Stimulated activated CD4-positive, alpha-beta T cell treated with anti-CD3 and anti-CD28 coated beads, Interleukin-12 subunit alpha, Interleukin-12 subunit beta, amount 100 ng/mL, for 24 hours (primary cell): ENCODE data around the gene CCL19.
A peak's percentile ranks its signal among the peaks of the same experiment; 100 is the strongest.
"Not testable (repeated sequence)": the region's sequence is repeated elsewhere in the genome, so short reads cannot be mapped to it uniquely, and the experiment has no call there.

ENCODE experiments used
- DNase-seq, 2 experiments: peaks; one replicate each; pipeline ENCODE4 v3.0.0-alpha.2; 2020; ENCODE audit warnings: low read depth in 2 of 2

Gene CCL19

DNA sequence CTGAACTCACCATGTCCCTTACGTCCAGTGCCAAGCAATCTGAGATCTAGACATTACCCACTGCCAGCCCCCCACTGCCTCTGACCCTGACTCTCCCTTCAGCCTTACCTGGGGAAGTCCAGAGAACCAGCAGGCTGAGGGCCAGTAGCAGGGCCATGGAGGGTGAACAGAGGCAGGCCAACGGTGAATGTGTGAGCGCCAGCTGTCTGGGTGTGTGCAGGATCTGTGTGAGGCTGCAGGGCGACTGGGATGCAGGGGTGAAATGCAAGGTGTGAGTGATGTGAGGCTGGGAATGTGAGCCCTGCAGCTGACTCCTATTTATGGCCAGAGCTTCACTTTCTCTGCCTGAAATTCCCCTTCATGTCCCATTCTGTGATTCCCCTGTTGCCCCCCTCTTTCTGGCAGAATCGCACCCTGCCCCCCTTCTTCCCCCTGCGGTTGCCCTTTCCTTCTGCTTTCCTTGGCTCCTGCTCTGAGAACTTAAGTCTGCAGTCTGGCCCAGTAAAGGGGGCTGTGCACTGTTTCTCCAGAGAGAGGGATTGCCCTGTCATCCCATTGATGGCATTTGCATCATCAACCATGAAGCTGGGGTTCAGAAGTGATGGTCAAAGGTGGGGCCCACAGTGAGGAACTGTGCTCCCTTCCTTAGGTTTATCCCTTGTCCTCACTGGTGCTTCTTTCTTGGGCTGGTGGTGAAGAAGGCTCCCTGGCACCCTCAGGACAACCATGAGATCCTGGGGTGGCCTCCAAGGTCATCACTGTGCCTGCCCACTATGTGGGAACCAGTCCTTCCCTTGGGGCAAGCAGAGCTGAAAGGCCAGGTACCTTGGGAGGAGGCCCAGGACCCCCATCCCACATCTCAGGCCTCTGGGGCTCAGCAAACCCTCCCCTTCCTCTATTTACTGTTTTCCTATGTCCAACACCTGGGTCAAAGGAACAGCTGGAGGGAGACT is at the start of gene CCL19:
CCL19 (minus strand) TSS at position 294 of the 953 bp plus-strand sequence; CDS start at position 157, 137 bp downstream.
- no peak for DNase-seq

DNA sequence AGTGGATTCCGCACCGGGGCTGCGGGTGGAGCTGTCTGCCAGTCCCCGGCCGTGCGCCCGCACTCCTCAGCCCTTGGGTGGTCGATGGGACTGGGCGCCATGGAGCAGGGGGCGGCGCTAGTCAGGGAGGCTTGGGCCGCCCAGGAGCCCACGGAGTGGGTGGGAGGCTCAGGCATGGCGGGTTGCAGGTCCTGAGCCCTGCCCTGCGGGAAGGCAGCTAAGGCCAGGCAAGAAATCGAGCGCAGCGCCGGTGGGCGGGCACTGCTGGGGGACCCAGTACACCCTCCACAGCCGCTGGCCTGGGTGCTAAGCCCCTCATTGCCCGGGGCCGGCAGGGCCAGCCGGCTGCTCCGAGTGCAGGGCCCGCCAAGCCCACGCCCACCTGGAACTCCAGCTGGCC is 49.1 kb upstream of the CCL19 start:
- not testable (repeated sequence) for DNase-seq

DNA sequence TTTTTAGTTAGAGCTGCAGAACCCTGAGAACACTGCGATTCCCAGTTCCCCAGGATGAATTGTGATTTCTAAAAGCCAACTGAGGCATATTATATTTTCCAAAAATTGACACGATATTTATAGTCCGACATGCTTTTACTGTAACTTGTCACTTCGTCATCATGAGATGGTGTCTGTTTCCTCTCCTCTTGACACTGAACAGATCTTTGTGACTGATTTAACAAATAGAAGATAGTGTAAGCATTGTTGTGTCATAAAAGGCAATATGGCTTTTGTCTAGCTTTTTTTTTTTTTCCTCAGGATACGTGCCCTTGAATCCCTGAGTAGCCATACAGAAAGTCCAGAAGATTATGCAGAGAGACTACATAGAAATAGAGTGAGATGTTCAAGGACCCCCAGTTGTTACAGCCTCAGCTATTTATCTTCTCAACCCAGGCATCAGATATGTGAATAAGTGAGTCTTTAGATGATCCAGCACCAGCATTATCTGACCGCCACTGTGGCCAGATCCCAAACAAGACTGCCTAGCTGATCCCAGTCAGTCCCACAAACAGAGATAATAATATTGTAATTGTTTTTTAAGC is 46.7 kb upstream of the CCL19 start:
- DNase-seq, result no peak

DNA sequence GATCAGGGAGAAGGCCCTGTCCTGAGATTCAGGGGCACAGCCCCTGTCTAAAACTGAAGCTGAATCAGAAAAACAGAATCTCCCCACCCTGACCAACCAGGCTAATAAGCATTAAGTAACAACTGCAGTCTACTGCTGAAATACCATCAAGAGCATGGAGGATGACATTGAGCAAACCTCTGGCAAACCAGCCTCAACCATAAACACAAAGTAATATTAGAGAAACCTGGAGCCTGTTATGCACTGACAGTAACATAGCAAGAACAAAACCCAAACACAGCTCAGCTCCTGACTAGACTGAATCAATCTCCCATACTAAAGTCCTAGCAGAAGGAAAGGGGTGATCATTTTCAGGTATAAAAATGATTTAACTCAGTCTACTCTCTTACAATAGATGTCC is 43.6 kb upstream of the CCL19 start:
- no peak for DNase-seq

DNA sequence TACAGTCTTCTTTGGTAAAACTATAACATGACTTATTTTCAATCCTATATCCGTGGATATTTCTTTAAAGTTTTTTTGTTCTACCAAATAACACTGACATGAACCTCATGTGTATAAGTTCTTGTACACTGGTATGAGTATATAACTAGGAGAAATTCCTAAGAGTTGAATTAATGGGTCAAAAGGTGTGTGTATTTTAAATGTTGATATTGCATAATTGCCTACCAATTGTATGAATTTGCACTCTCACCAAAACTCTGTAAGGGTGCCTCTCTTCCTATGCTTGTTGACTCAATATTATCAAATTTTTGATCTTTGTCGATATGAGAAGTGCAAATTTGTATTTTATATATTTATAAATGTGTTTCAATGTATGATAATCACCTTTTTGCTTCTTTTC is 41.8 kb upstream of the CCL19 start:
- no peak for DNase-seq

DNA sequence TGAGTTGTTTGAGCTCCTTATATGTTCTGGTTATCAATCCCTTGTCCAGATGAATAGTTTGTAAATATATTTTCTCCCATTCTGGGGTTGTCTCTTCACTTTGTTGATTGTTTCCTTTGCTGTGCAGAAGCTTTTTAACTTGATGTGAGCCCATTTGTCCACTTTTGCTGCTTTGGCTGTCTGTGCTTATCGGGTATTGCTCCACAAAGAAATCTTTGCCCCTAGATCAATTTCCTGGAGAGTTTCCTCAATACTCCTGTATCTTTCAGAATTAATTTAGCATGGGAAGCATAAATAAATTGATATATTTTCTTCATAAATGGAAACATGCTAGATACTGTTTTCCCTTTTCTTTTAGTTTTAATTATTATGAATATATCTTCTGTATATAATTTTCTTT is 41.4 kb upstream of the CCL19 start:
- no peak for DNase-seq

DNA sequence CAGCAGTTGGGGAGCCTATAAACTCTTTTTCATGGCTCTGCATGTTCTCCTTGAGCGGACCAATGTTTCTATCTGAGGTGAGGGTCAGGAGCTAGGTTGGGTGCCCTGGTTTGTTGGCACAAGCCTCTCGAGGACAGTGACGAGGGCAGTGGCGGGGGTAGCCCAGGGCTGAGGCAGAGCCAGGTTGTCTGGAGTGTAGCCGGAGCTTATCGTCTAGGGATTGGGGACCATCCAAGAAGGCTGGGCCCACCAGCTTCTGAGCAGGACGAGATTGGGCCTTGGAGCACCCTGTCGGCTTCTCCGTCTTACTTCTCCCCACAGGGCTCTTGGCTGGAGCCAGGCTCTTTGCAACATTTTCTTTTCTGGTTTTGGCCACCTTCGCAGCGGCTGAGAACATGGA is 32.1 kb upstream of the CCL19 start:
- no peak for DNase-seq

DNA sequence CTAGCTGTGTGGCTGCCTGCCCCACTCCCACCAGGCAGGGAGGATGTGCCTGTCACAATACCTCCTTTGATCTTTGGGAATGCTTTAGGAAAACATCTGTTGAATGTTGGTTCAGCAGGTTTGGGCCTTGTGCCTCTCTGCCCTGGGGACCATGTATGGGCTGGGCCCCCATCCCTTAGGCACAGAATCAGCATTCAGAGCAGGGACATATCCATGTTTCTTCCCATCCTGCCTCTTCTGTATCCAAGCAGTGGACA is 28.6 kb upstream of the CCL19 start:
- DNase-seq, result not testable (repeated sequence)

DNA sequence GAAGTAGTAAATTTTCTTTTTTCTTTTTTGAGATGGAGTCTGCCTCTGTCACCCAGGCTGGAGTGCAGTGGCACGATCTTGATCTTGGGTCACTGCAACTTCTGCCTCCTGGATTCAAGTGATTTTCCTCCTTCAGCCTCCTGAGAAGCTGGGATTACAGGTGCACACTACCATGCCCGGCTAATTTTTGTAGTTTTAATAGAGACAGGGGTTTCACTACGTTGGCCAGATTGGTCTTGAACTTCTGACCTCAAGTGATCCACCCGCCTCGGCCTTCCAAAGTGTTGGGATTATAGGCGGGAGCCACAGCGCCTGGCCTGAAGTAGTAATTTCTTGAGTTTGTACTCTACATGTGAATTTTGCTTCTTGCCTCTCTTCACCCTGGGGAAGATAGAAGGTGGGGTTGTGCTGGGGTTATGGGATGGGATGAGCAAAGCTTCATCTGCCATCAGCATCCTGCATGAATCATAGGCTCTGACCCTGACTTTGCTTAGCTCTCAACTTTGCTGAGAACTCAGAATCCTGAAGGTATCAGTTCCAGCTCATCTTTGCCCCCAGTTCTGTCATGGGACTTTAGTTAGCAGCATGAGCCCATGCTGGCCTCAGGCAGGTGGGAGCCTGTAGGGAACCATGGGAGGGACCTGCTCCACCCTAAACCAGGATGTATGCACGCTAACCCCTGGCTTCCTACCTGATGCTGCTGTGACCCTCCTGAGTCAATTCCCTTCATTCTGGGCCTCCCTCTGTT is 28.1 kb upstream of the CCL19 start:
- no peak for DNase-seq

DNA sequence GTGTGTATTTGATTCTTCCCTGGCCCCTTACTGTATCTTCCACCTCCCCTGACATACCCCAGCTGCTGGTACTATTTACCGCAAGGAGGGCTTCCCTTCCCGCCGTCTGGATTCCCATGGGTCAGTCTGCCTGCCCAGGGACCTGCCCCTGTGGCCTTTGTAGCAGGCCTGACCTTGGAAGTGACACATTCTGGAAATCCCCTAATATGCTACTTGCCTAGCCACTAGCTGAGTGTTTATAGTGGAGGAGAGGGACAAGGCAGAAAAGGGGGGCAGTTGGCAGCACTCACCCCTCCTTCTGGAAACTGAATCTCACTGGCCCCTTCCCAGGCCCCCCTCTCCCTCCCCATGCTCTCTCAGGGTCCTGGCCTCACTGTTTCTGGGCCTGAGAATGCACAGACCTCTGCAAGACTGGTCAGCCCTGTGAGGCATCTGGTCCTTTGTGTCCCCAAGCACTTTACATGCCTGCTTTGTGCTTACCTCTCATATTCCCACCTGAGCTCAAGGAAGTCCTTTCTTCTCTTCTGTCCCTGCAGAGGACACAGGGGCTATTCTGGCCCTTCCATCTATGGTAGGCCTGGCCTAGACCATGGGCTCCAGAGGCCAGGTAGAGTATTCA is 27.0 kb upstream of the CCL19 start:
- no peak for DNase-seq

DNA sequence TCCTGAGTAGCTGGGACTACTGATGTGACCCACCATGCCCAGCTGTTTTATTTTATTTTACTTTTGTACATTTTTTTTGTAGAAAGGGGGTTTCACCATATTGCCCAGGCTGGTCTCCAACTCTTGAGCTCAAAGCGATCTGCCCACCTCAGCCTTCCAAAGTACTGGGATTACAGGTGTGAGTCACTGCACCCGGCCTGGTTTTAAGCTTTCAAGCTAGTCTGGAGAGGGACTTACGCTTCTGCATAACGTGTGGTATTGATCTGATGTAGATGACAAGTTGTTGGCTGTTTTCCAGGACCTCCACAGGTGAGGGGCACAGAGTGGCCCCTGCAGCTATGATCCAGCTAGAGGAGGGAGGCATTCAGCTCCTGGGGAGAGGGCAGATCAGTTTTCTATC is 25.6 kb upstream of the CCL19 start:
- DNase-seq, result no peak

DNA sequence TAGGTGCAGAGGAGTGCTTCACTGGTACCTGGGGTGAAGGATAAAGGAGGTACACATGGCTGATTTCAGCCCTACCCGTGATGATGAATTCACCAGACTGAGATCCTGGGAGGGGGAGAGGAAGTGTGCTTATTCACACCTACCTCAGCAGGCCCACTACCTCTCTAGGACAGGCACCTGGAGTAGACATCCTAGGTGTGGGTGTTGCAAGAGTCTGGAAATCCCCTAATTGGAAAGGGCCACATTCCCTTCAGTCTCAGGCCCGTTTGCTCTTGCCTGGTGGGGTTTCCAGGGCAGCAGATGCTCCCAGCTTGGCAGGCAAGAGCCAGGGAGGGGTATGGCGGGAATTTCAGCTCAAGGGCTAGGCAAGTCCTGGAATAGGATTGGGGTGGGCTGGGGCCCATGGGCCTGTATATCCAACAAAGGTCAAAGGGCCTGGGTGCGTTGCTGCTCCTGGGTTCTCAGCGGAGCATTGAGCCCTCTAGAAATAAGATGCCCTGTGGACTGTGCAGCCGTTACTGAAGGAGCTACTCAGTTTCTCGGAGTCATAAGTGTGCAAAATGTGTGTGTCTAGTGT is 24.7 kb upstream of the CCL19 start:
- no peak for DNase-seq

DNA sequence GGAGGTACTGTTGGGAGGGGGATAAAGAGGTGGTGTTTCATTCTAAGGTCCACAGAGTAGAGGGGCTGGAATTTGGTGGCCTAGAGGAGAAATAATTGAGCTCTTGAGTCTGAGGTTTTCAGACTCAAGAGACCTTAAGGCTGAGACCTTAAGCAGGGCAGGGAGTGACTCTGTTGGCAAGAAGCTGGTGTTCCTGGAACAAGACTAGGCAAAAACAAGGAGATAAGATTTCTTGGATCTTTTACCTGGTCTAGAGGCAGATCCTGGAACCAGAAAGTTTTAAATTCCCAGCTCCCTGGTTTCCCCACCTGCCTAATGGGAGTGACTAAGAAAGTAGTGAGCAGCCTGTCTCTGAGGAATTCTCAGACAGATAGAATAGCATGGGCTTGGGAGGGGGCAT is 22.9 kb upstream of the CCL19 start:
- no peak for DNase-seq

DNA sequence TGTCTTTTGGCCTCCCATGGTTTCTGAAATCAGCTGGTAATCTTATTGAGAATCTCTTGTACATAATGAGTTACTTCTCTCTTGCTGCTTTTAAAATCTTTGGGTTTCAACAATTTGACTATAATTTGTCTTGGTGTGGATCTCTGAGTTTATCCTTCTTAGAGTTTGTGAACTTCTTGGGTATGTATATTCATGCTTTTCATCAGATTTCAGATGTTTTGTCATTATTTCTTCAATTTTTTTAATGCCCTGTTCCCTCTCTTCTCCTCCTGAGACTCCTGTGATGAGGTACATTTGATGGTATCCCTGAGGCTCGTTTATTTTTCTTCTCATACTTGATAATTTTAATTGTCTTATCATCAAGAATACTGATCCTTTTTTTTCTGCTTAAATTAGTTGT is 21.1 kb upstream of the CCL19 start:
- no peak for DNase-seq

DNA sequence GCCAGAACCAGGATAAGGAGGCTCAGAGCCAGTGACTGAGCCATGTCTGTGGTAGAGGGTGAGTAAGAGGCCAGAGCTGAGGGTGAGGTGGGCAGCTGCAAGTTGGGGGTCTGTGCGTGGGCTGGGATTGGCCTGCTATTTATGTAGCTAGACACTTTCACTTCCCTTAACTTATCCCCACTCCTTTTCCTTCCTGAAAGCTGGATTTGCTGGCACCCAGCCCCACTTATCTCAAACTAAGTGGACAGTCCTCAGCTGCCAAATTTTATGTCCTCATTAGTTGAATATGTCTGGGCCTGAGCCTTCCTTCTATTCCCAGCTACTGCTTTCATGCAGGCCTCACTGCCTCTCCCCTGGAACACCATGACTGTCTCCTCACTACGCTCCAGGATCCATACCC is 18.9 kb upstream of the CCL19 start, which contains the start of gene CCL21:
CCL21 (minus strand) TSS at position 114 of the 400 bp plus-strand sequence; CDS start at position 44, 70 bp downstream.
- DNase-seq, result no peak

DNA sequence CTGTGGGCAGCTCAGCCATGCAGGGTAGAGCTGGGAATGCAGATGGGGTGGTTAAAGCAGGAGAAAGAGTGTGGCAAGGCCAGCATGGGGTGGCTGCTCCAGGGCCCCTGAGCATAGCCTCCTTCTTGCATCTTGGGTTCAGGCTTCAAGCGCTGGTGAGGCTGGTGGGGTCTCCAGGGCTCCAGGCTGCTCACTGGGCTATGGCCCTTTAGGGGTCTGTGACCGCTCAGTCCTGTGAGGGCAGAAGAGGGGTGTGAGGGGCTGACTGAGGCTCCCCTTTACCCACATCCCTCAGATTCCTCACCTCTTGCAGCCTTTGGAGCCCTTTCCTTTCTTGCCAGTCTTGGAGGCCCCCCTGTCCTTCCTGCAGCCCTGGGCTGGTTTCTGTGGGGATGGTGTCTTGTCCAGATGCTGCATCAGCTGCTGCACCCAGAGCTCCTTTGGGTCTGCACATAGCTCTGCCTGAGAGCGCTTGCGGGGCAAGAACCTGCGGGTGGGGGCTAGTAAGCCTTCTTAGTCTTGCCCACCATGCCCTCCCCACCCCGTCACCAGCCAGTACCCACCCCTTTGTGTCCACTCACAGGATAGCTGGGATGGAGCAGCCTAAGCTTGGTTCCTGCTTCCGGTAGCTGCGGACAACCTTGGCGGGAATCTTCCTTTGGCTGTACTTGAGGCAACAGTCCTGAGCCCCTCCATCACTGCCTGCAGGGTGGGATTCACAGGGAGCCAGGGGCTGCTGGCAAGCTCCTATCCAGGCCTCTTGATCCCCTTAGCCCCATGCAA is 18.3 kb upstream of the CCL19 start:
- DNase-seq, result no peak

DNA sequence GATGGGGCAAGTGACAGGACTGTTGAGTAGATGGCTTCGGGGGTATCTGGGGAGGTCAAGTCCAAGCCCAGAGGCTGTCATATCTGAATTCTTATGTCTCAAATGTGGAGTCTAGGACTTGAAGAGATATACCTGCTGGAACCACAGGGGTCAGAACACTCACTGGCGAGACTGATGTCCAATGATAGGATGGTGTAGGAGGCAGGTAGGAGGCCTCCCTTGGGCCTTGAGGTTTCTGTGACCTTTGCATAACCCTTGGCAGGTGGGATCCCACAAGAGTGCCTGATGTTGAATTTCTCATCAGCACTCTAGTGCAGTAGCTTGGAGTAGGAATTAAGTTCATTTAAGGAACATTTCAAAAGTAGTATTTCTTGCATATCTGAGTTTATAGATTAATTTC is 16.1 kb upstream of the CCL19 start:
- DNase-seq, result no peak

DNA sequence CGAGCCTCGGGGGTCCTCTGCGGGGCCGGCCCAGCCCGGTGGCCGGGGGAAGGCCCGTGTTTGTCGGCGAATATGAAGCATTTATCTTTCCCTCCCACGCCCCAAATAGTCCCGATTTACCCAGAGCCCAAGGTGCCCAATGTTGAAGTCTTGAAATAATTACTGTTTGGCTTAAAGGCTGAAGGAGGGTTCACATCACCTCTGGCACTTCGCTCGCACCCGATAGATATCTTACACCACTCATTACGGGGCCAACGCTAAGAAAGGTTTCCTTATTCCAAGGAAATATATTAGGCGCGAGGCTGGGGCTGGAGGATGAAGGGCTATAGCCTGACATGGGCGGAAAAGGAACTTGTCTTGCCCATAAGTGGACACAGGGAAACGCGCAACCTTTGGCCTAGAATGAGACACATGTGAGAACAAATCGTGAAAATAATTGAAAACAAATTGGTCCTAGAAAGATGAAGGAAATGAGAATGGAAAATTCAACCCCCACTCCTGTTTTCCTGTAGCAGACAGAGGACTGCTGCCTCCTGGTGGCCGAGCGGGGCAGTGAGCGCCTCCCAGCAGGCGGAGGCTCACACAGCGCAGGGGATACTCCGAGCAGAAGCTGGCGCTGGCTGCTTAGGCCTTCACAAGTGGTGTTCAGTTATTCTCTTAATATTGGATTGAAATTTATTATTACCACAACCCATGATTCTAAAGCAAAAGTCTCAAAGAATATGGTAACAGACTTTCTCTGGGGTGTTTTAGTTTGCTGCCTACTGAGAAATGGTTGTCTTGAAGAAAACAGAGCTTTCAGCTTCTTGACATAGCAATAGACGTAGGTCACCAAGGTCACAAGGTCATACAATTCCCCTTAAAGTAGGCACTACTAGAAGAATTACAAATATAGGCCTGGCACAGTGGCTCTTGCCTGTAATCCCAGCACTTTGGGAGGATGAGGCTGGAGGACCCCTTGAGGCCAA is 11.0 kb upstream of the CCL19 start:
- peak; percentile 66 to 86 for DNase-seq

DNA sequence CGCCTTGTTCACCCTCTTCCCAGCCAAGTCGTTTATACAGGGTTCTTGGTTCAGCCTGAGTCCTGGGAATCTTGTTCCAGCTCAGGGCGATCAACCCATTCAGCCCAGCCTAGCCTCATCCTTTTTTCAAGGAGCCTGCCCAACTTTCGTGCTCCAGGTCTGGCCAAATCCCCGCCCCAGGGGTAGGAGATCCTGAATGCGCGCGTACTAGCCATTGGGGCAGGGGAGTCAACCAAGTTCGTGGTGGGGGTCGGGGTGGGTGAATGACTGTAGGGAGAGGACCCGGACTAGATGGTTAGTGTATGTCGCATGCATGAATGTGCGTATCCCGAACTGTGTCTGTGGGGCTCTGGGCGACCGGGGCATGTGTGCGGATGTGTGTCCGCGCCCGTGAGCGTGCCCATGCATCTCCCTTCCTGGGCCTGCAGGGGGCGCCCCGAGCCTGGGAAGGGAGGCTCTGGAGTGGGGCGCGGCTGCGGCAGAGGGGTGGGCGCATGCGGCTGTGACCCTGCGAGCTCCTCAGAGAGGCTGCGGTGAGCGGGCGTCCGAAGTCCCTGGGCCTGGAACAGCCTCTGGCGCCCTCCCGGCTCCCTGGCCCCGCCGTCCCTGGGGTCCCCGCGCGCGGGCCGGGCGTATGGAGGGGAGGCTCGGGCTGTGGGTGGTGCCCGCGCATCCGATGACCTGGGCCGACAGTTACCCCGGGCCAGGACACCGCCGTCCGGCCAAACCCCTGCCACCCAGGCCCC is 10.1 kb upstream of the CCL19 start:
- DNase-seq, result peak; percentile 47 to 76
